ENCODE results near the gene CREBBP. TPM values are rescaled to one million over a fixed set of nuclear protein-coding genes. Genes with fewer than 3 reads are reported as not detected.
A peak's percentile ranks its signal among the peaks of the same experiment; 100 is the strongest.

Gene CREBBP
- total and polyA plus RNA-seq, 7 donors, result 7.1 to 54.9 (median 44.1) TPM

GRCh38 chr16:3863587-3863986, 16.9 kb downstream of the CREBBP start:
- Histone ChIP-seq H3K9me3 (no peaks in the 10 kb centered on the region), H3K27ac (peak overlapping the region; percentile 72), H3K27me3 (ENCODE audit: insufficient read depth in 3 of 3, low read length in 2 of 3) (no peaks in the 10 kb centered on the region), H3K4me3 (peak overlapping the region; percentile 20), H3K4me1 (peaks cover 90% of the 10 kb centered on the region), H3K36me3 (ENCODE audit: insufficient read depth in 1 of 2, low read depth in 1 of 2) (no peaks in the 10 kb centered on the region)
- intact Hi-C loops (cut with DNase I), result loop anchor here in 1 of 2 donors (5.0 kb wide), 1 partner anchor 91 kb away; no protein-coding TSS in a partner anchor
- ATAC-seq (peak; percentile 48 to 79 (median 63)), DNase-seq (no peak)
- TF ChIP-seq CTCF (IDR thresholded peaks at IDR 0.05), result peak; percentile 9
- 7 to 16% (median 11%) methylated on average over 5 of the region's 5 CpGs for WGBS, 3 donors

GRCh38 chr16:3861808-3862451, 18.6 kb downstream of the CREBBP start:
- no peak for TF ChIP-seq CTCF (IDR thresholded peaks at IDR 0.05)
- 35 to 54% (median 44%) methylated on average over 12 of the region's 12 CpGs for whole genome bisulfite sequencing, 3 donors
- Histone ChIP-seq H3K4me3 (no peak overlapping the region), H3K36me3 (ENCODE audit: insufficient read depth in 1 of 2, low read depth in 1 of 2) (no peaks in the 10 kb centered on the region), H3K9me3 (no peaks in the 10 kb centered on the region), H3K27ac (peak overlapping the region; percentile 68), H3K4me1 (peaks cover 96% of the 10 kb centered on the region), H3K27me3 (ENCODE audit: insufficient read depth in 3 of 3, low read length in 2 of 3) (no peaks in the 10 kb centered on the region)
- ATAC-seq (no peak), DNase-seq (no peak)
- intact Hi-C loops (cut with DNase I), result loop anchor here in 1 of 2 donors (5.0 kb wide), 1 partner anchor 90 kb away; no protein-coding TSS in a partner anchor

DNA sequence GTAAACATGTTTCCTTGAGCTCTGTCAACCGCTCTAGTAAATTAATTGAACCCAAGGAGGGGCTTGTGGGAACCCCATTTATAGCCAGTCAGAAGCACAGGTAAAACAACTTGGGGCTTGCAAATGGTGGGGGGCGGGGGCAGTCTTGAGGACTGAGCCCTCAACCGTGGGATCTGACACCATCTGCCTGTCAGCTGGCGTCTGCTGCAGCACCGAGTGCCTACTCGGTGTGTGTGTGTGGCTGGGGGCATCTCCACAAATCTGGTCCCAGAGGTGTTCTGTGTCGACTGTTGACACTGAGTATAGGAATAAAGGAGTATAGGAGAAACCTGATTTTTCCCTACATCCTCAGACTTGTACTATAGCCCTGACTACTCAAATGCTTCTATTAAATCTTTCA, 20.6 kb downstream of the CREBBP start:
- Histone ChIP-seq H3K36me3 (ENCODE audit: insufficient read depth in 1 of 2, low read depth in 1 of 2) (no peaks in the 10 kb centered on the region), H3K27ac (peak overlapping the region; percentile 76), H3K27me3 (ENCODE audit: insufficient read depth in 3 of 3, low read length in 2 of 3) (no peaks in the 10 kb centered on the region), H3K4me3 (no peak overlapping the region), H3K4me1 (peaks cover 97% of the 10 kb centered on the region), H3K9me3 (no peaks in the 10 kb centered on the region)
- WGBS, 3 donors, result 70 to 85% (median 71%) methylated on average over 7 of the region's 7 CpGs
- ATAC-seq (no peak), DNase-seq (no peak)
- intact Hi-C loops (cut with DNase I), result loop anchor here (5.0 kb wide), 2 partner anchors 38 to 88 kb away; no protein-coding TSS in a partner anchor
- no peak for TF ChIP-seq CTCF (IDR thresholded peaks at IDR 0.05)

- TF ChIP-seq CTCF (IDR thresholded peaks at IDR 0.05), result no peak
- H3K36me3 ChIP-seq (ENCODE audit: insufficient read depth in 1 of 2, low read depth in 1 of 2), result no peaks in the 10 kb centered on the region
- peak overlapping the region; percentile 76 for H3K27ac ChIP-seq
- H3K4me3 ChIP-seq, result no peak overlapping the region
- no peak for ATAC-seq
- H3K4me1 ChIP-seq, result peaks cover 97% of the 10 kb centered on the region
- H3K9me3 ChIP-seq, result no peaks in the 10 kb centered on the region
- H3K27me3 ChIP-seq (ENCODE audit: insufficient read depth in 3 of 3, low read length in 2 of 3), result no peaks in the 10 kb centered on the region
- DNase-seq, result no peak
- intact Hi-C loops (cut with DNase I), result loop anchor here in 1 of 2 donors (5.0 kb wide), 1 partner anchor 36 kb away; no protein-coding TSS in a partner anchor
Measured at GRCh38 chr16:3858801-3859200, 21.7 kb downstream of the CREBBP start.

Data from psoas muscle (tissue), 8 donors.